Activated CD8-positive, alpha-beta memory T cell treated with anti-CD3 and anti-CD28 coated beads for 48 hours (primary cell): ENCODE results near the gene TEX30.

Experiments
- DNase-seq, 3 experiments: peaks; one replicate each; pipeline ENCODE4 v3.0.0-alpha.2; 2020; ENCODE audit warnings: low read depth in 2 of 3, low spot score in 2 of 3

The TEX30 gene

DNA sequence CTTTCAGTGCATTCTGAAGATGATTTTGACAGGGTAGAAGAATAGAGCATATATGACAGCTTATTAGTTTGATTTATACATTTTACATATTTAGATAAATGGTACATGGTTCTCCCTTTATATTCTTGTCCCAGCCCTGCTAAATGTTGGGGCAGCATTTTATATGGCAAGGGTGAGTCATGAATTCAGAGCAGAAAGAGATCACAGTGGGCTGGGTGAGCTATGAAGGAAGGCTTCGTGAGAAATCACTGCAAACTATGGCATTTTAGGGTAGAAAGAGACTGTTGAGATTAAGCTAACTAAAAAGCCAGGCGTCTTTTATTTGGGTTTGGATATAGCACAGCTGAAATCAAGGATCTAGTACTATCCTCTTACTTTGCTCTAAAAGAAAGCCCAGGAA is 54.8 kb downstream of the TEX30 start:
- DNase-seq: no peak
